GM23338 (cell line): Measurements from ENCODE around the gene ARHGEF10L.

ENCODE experiments used
- CREB1 ChIP-seq: fragments of 250-450 bp; sonication (Bioruptor Pico); IDR thresholded peaks from 2 replicates; pipeline ENCODE4 v1.5.0; 2020; ENCODE audit warnings: low read depth, mild to moderate bottlenecking, moderate library complexity
- EZH2 ChIP-seq: fragments of 200-600 bp; sonication (generic); IDR thresholded peaks from one replicate; pipeline ENCODE4 v1.8.0; 2017; ENCODE audit warnings: antibody characterized with exemption, mild to moderate bottlenecking, low read depth; ENCODE audit not compliant: unreplicated experiment
- EZH2phosphoT487 ChIP-seq: fragments of 200-600 bp; sonication (generic); IDR thresholded peaks from one replicate; pipeline ENCODE4 v1.8.1; 2018; ENCODE audit warnings: antibody characterized with exemption; ENCODE audit not compliant: unreplicated experiment
- JUNB ChIP-seq: IDR thresholded peaks from one replicate; pipeline ENCODE4 v1.6.1; 2016; ENCODE audit warnings: antibody characterized with exemption; ENCODE audit not compliant: unreplicated experiment
- NANOG ChIP-seq: IDR thresholded peaks from 2 replicates; pipeline ENCODE4 v1.6.1; 2016; ENCODE audit warnings: antibody characterized with exemption, borderline replicate concordance
- POLR2AphosphoS5 ChIP-seq: IDR thresholded peaks from 2 replicates; pipeline ENCODE4 v1.6.1; 2016; ENCODE audit warnings: antibody characterized with exemption, low read depth
- REST ChIP-seq: IDR thresholded peaks from one replicate; pipeline ENCODE4 v1.6.1; 2018; ENCODE audit warnings: antibody characterized with exemption; ENCODE audit not compliant: unreplicated experiment
- STAT1 ChIP-seq: IDR thresholded peaks from one replicate; pipeline ENCODE4 v1.6.1; 2016; ENCODE audit warnings: antibody characterized with exemption; ENCODE audit not compliant: unreplicated experiment
- ZNF114 ChIP-seq: fragments of 250-450 bp; sonication (Bioruptor Pico); IDR thresholded peaks from 2 replicates; pipeline ENCODE4 v1.5.0; 2020; ENCODE audit warnings: mild to moderate bottlenecking, moderate library complexity
- ZNF462 ChIP-seq: fragments of 250-450 bp; sonication (Bioruptor Pico); IDR thresholded peaks from 2 replicates; pipeline ENCODE4 v1.5.0; 2020; ENCODE audit warnings: mild to moderate bottlenecking, moderate library complexity
- TF ChIP-seq, protein P1 (sequence below), 2 experiments: fragments of 200-600 bp in 1 of 2; sonication (generic) in 1 of 2; conservative IDR thresholded peaks; 2 replicates each; pipeline versions ENCODE4 v1.5.1 to v1.6.1; 2016 to 2017; ENCODE audit warnings: antibody characterized with exemption in 2 of 2, low read depth in 2 of 2, mild to moderate bottlenecking in 2 of 2, moderate library complexity in 1 of 2

DNA sequence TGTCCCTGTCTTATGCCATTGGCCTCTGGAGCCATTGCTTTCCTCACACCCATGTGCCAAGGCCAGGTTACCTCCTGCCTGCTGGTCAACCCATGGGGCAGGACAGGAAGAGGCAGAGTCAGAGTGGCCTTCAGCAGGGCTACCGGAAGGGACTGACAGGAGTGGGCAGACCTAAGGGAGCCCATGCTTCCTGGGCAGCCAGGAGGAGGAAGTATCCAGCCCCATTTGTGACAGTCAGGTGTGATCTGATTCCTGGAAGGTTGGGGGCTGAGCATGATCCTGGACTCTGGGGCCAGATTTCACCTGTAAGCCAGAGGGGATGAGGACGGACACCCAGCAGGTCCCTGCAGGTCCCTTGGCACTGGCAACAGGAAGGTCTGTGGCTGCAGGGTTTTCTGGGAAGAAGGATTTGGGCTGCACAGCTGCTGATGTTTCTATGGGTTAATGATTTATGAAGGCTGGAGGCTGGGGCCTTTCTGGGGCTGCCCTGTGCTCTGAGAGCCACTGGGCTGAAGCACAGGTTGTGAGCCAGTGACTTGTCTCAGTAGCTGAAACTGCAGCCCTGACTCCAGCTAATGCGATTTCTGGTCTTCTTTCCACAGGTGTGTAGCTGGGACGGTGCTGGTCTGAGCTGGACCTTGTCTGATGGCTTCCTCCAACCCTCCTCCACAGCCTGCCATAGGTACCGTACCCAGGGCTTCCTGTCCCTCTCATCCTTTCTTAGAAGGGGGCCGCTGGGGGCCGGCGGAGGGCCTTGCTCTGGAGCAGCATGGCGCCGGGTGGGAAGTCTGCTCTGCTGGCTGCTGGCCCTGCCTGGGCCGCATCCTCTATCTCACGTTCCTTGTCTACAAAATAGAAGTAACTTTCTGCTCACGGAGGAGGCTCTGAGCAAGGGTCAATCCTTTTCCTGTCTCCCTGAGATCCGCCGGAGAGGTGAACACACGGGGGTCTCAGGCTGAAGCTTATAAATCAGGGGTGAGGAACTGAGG lies 40.7 kb downstream of the ARHGEF10L start:
- TF ChIP-seq EZH2 (no peak), POLR2AphosphoS5 (no peak), EZH2phosphoT487 (no peak), REST (no peak), ZNF462 (CRISPR knock-in tag) (no peak), STAT1 (no peak), JUNB (no peak), NANOG (no peak), CREB1 (CRISPR knock-in tag) (no peak), ZNF114 (CRISPR knock-in tag) (no peak)
- TF ChIP-seq, protein P1, sequence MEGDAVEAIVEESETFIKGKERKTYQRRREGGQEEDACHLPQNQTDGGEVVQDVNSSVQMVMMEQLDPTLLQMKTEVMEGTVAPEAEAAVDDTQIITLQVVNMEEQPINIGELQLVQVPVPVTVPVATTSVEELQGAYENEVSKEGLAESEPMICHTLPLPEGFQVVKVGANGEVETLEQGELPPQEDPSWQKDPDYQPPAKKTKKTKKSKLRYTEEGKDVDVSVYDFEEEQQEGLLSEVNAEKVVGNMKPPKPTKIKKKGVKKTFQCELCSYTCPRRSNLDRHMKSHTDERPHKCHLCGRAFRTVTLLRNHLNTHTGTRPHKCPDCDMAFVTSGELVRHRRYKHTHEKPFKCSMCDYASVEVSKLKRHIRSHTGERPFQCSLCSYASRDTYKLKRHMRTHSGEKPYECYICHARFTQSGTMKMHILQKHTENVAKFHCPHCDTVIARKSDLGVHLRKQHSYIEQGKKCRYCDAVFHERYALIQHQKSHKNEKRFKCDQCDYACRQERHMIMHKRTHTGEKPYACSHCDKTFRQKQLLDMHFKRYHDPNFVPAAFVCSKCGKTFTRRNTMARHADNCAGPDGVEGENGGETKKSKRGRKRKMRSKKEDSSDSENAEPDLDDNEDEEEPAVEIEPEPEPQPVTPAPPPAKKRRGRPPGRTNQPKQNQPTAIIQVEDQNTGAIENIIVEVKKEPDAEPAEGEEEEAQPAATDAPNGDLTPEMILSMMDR (conservative IDR thresholded peaks at IDR 0.05; ENCODE audit: low read depth in 2 of 2) = no peak
